Epithelial cell of proximal tubule (primary cell): ENCODE data around the gene MYO10. TPM values are rescaled to one million over a fixed set of nuclear protein-coding genes. Genes with fewer than 3 reads are reported as not detected.
A peak's percentile ranks its signal among the peaks of the same experiment; 100 is the strongest.

Experiments
- DNase-seq: peaks from one replicate; pipeline ENCODE4 v3.0.0-alpha.2; 2011; ENCODE audit warnings: low read depth
- H3K4me3 ChIP-seq: 2 replicates; pipeline ENCODE4 v1.5.1; 2011; ENCODE audit warnings: low read depth, mild to moderate bottlenecking, low read length
- CTCF ChIP-seq: conservative IDR thresholded peaks from 2 replicates; pipeline ENCODE4 v1.5.1; 2012; ENCODE audit warnings: low read depth, mild to moderate bottlenecking, low read length
- total RNA-seq: library from RNA; depleted of rRNA; stranded (reverse); fragments of >200 nt; gene quantifications from 2 replicates; pipeline ENCODE4 v1.2.3, GENCODE V29; 2015

MYO10 gene
- total RNA-seq, 1 donor from 2014 or later = 31.5 TPM

- no peak overlapping the region for H3K4me3 ChIP-seq
- no peak for DNase-seq
- TF ChIP-seq CTCF = no peak
Observed at GRCh38 chr5:16784843-16785791, 151.0 kb downstream of the MYO10 start.

GRCh38 chr5:16784088-16784487, 152.0 kb downstream of the MYO10 start:
- DNase-seq = no peak
- no peak overlapping the region for H3K4me3 ChIP-seq

GRCh38 chr5:16781828-16782626, 154.1 kb downstream of the MYO10 start:
- no peak overlapping the region for H3K4me3 ChIP-seq
- DNase-seq = no peak
- TF ChIP-seq CTCF = no peak

More at GRCh38 chr5:16784088-16784487, 152.0 kb downstream of the MYO10 start:
- TF ChIP-seq CTCF = no peak

DNA sequence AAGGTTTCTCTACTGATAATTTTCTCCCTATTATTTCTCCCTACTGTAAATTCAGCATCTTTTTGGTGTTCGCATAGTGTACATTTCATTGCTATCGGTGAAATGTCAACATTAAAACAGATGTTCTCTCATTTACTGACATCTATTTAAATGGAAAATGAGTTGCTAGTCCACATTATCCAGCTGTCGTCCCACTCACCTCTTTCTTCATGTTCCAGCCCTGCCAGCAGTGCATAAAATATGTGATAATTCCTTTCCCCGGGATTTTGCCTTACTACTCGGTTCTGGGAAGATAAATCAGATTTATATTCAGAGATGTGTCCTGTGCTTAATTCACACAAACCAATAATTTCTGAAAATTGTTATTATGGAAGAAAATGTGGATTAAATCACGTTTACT, 155.8 kb downstream of the MYO10 start:
- H3K4me3 ChIP-seq = no peak overlapping the region
- TF ChIP-seq CTCF = no peak
- DNase-seq = no peak

DNA sequence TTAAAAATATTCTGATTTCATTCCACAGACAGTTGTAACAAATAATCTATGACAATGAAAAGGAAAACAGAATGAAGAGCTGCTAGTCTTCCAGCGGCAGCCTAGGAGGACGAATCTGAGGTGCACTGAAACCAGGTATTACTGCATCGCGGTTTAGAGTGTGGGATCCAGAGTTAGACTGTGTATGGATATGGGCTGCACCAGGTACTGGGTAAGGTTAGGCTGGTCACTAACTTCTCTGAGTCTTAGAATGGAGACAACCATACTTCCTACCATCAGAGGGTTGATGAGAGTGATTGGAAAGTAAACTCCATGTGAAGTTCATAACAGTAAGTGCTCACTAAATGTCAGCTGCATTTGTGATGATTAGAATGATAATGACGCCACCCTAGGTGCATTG, 158.7 kb downstream of the MYO10 start:
- no peak overlapping the region for H3K4me3 ChIP-seq
- DNase-seq = no peak
- TF ChIP-seq CTCF = no peak

GRCh38 chr5:16776611-16777251, 159.4 kb downstream of the MYO10 start:
- DNase-seq = no peak
- no peak overlapping the region for H3K4me3 ChIP-seq

More at GRCh38 chr5:16776611-16777251, 159.4 kb downstream of the MYO10 start:
- peak; percentile 53 for TF ChIP-seq CTCF
